Kidney (tissue), 14 donors: Measurements from ENCODE around the gene NEK6. TPM values are rescaled to one million over a fixed set of nuclear protein-coding genes. Genes with fewer than 3 reads are reported as not detected.
A peak's percentile ranks its signal among the peaks of the same experiment; 100 is the strongest.

ENCODE experiments used
- DNase-seq, 5 donors: peaks; one replicate each; pipeline ENCODE4 v3.0.0-alpha.2; 2013 to 2020
- FAIRE-seq: peaks from 2 replicates; lab custom pipeline; 2012; peaks lifted over from hg19 to GRCh38; lab: Jason Lieb, UNC
- H3K27ac ChIP-seq, 2 donors: one replicate each; pipeline ENCODE4 v1.7.0; 2013; ENCODE audit warnings: low read depth in 2 of 2, low read length in 2 of 2, inconsistent platforms in 1 of 2
- H3K27me3 ChIP-seq: one replicate; pipeline ENCODE4 v1.7.1; 2013; ENCODE audit warnings: low read length, inconsistent platforms; ENCODE audit not compliant: control insufficient read depth, insufficient read depth
- H3K36me3 ChIP-seq, 3 donors: one replicate each; pipeline versions ENCODE4 v1.7.0 to v1.7.1; 2013; ENCODE audit warnings: low read length in 3 of 3, control low read depth in 1 of 3, inconsistent platforms in 1 of 3; ENCODE audit not compliant: insufficient read depth in 3 of 3, control insufficient read depth in 2 of 3
- H3K4me1 ChIP-seq, 3 donors: one replicate each; pipeline versions ENCODE4 v1.7.0 to v1.7.1; 2013; ENCODE audit warnings: low read length in 3 of 3, inconsistent platforms in 1 of 3, low read depth in 1 of 3; ENCODE audit not compliant: control insufficient read depth in 2 of 3, insufficient read depth in 2 of 3
- H3K4me3 ChIP-seq, 3 donors: one replicate each; pipeline versions ENCODE4 v1.7.0 to v1.8.1; 2013; ENCODE audit warnings: low read length in 3 of 3, control low read depth in 1 of 3, inconsistent platforms in 1 of 3
- H3K9ac ChIP-seq, 3 donors: one replicate each; pipeline versions ENCODE4 v1.7.0 to v1.7.1; 2013; ENCODE audit warnings: low read length in 3 of 3, control low read depth in 1 of 3, inconsistent platforms in 1 of 3
- H3K9me3 ChIP-seq, 3 donors: one replicate each; pipeline versions ENCODE4 v1.7.0 to v1.7.1; 2013; ENCODE audit warnings: low read length in 3 of 3, control low read depth in 1 of 3, inconsistent platforms in 1 of 3; ENCODE audit not compliant: control insufficient read depth in 2 of 3, insufficient read depth in 1 of 3
- intact Hi-C: fragments of 100-400 bp; cut with DNase I; formaldehyde crosslinking; loops from one replicate; pipeline ENCODE4 v1.11.1; 2022
- polyA plus RNA-seq: library from polyadenylated mRNA; stranded (reverse); fragments of 350-450 nt; fragmentation: Illumina TruSeq; extraction: RNeasy Lipid Tissue Mini Kit (QIAGEN cat#74804); gene quantifications from one replicate; pipeline ENCODE4 v1.2.3, GENCODE V29; 2014; ENCODE audit warnings: low read depth, low replicate concordance; ENCODE audit not compliant: insufficient read depth
- total RNA-seq: library from RNA; stranded (reverse); fragmentation: NEBNext Ultra II Directional; extraction: Animal tissue kit (Norgen Biotek cat#: 25700); gene quantifications from one replicate; pipeline ENCODE4 v1.2.1, GENCODE V29; 2021
- TF ChIP-seq, protein P1 (sequence below): IDR thresholded peaks from 3 replicates; pipeline ENCODE4 v1.5.1; 2012; ENCODE audit warnings: mild to moderate bottlenecking, moderate library complexity, borderline replicate concordance; ENCODE audit not compliant: insufficient read depth; ENCODE audit errors: extremely low read depth
- donor health status: control.
- donor health status: control.
- donor health status: control.
- donor health status: control.
- donor health status: control.
- donor health status: DM: yes; HTN: yes; CAD: no.
- donor health status: Normal renal cell carcinoma (clear cell type).

NEK6 gene
- total and polyA plus RNA-seq, 2 donors from 2014 or later = 14.9 to 82.1 TPM

DNA sequence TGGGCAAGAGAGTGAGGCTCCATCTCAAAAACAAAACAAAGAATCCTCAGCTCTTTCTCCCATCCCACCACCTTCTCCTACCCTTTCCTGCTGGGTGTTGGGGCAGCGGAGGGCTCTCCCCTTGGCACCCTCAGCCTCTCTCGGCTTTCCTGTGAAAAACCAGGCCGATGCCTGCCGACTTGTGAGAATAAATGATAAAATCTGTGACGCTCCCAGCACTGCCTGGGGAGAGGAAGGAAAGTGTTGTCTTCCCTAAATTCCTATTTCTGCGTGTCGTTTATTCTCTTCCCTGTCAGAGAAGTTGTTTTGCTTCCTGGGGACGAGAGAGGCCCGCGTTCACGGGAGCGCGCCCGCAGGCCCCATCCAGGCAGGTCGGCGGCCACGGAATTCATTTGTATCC lies 19.7 kb downstream of the NEK6 start:
- Histone ChIP-seq H3K9me3 (no peaks in the 10 kb centered on the region), H3K4me3 (no peak overlapping the region), H3K4me1 (peaks cover 0 to 26% (median 25%) of the 10 kb centered on the region in 3 donors), H3K36me3 (no peaks in the 10 kb centered on the region), H3K27ac (no peak overlapping the region), H3K27me3 (no peaks in the 10 kb centered on the region), H3K9ac (no peak overlapping the region)
- no peak for DNase-seq
- no peak for FAIRE-seq
- TF ChIP-seq, protein P1, sequence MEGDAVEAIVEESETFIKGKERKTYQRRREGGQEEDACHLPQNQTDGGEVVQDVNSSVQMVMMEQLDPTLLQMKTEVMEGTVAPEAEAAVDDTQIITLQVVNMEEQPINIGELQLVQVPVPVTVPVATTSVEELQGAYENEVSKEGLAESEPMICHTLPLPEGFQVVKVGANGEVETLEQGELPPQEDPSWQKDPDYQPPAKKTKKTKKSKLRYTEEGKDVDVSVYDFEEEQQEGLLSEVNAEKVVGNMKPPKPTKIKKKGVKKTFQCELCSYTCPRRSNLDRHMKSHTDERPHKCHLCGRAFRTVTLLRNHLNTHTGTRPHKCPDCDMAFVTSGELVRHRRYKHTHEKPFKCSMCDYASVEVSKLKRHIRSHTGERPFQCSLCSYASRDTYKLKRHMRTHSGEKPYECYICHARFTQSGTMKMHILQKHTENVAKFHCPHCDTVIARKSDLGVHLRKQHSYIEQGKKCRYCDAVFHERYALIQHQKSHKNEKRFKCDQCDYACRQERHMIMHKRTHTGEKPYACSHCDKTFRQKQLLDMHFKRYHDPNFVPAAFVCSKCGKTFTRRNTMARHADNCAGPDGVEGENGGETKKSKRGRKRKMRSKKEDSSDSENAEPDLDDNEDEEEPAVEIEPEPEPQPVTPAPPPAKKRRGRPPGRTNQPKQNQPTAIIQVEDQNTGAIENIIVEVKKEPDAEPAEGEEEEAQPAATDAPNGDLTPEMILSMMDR = no peak
- intact Hi-C loops = no loop called here

DNA sequence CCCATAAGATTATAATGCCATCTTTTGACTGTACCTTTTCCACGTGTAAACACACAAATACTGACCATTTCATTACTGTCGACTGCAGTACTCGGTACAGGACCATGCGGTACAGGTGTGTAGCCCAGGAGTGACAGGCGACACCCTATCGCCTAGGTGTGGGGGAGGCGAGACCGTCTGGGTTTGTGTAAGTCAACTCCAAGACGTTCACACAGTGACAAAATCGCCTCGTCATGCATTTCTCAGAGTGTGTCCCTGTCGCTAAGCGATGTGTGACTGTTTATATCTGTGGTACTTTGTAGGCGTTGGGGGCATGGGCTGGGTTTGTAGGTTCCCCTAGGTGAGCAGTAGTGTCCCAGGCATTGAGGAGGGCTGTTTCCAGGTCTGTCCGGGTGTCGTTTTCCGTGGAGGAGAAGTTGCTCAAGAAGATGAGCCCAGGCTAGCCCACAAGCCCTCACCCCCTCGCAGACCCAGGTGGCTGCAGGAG lies 20.3 kb downstream of the NEK6 start:
- TF ChIP-seq, protein P1 = no peak
- Histone ChIP-seq H3K4me3 (no peak overlapping the region), H3K27ac (peak overlapping the region in 1 of 2 donors; percentile 5), H3K27me3 (no peaks in the 10 kb centered on the region), H3K4me1 (peaks cover 0 to 32% (median 28%) of the 10 kb centered on the region in 3 donors), H3K9me3 (no peaks in the 10 kb centered on the region), H3K9ac (no peak overlapping the region), H3K36me3 (no peaks in the 10 kb centered on the region)
- DNase-seq (peak in 1 of 5 donors; percentile 62), FAIRE-seq (no peak)
- intact Hi-C loops = no loop called here

DNA sequence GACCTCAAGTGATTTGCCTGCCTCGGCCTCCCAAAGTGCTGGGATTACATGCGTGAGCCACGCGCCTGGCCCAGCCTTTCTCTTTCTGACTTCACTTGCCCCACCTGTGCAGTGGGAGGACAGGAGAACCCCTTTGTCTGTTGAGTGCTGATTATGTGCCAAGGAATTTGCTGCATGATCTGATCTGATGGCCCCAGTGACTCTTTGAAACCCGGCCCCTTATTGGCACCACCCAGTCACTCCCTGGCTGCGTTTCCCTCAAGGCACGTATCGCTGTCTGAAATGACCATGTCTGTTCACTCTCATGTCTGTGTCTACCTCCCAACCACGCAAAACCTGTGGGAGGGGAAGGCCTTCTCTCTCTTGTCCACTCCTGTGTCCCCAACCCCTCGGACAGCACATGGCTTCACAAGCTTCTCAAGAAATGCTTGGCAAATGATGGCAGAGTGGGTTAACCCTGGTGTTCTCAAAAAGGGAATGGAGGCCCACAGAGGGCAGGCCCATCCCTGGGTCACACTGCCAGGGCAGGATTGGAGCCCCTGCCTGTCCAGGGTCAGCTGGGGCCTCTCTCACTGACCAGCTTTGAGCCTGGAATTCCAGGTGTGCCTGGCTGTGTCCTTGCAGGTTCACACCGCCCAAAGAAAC lies 21.9 kb downstream of the NEK6 start:
- H3K27me3 ChIP-seq = no peaks in the 10 kb centered on the region
- intact Hi-C loops = no loop called here
- H3K4me1 ChIP-seq = peaks cover 0 to 38% (median 36%) of the 10 kb centered on the region in 3 donors
- no peaks in the 10 kb centered on the region for H3K9me3 ChIP-seq
- H3K4me3 ChIP-seq = peak overlapping the region in 1 of 3 donors; percentile 15
- H3K27ac ChIP-seq = peak overlapping the region; percentile 92 to 93
- TF ChIP-seq, protein P1 = no peak
- DNase-seq = no peak
- FAIRE-seq = no peak
- peak overlapping the region in 1 of 3 donors; percentile 34 for H3K9ac ChIP-seq
- no peaks in the 10 kb centered on the region for H3K36me3 ChIP-seq
